HG03342 (cell line): ENCODE measurements around the gene CRACR2A.

ENCODE experiments used
- ATAC-seq: cut with Tn5 transposase; IDR thresholded peaks from one replicate; pipeline ENCODE4 v1.9.1; 2021; ENCODE audit warnings: mild to moderate bottlenecking, moderate library complexity; ENCODE audit not compliant: unreplicated experiment

Gene CRACR2A

DNA sequence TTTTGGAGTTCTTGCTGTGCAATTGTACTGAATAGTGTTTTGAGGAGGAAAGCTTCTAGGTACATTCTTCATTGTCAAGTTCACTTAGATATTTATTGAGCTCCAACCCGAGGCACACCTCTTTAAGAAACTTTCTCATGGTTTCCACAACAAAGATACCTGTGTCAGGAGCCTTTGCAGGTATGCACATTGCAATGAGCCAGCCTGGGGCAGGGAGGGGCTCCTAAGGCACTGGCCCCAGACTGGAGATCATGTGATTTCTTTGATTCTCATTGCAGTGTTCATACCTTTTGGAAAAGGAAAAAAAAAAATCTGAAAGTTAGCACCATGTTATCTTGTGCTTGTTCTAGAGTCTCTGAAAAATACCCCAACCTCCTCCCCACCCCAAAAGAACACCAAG is 181.6 kb downstream of the CRACR2A start:
- ATAC-seq = no peak

DNA sequence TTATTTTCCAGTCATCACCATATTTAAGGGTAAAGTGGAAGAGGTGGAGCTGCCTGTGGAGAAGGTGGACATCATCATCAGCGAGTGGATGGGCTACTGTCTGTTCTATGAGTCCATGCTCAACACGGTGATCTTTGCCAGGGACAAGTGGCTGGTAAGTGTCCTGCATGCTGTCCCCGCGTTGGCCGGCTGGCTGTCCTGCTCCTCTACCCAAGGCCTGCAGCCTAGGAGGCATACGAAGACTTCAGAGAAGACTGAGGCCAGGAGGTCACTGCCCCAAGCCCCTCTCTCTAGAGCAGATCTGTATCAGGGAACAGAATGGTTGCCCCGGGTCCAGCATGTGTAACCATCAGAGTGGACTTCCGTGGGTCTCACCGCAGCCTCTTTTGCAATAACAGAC is 184.2 kb downstream of the CRACR2A start:
- no peak for ATAC-seq

GRCh38 chr12:3565985-3566384 is 186.9 kb downstream of the CRACR2A start:
- ATAC-seq = no peak
